Inflammatory macrophage (primary cell): ENCODE results near the gene CASTOR1.

Source experiments
- DNase-seq, 2 donors: peaks; one replicate each; pipeline ENCODE4 v3.0.0-alpha.2; 2020 to 2022

Gene CASTOR1

GRCh38 chr22:30262917-30263741 lies 26.2 kb downstream of the CASTOR1 start:
- peak; percentile 80 to 85 for DNase-seq

GRCh38 chr22:30262112-30262511 lies 27.2 kb downstream of the CASTOR1 start:
- DNase-seq = no peak

- peak; percentile 66 to 71 for DNase-seq
Observed at GRCh38 chr22:30261134-30261533, 28.2 kb downstream of the CASTOR1 start.

GRCh38 chr22:30260682-30261081 lies 28.6 kb downstream of the CASTOR1 start:
- DNase-seq = no peak

GRCh38 chr22:30260276-30260675 lies 29.0 kb downstream of the CASTOR1 start:
- no peak for DNase-seq

GRCh38 chr22:30254314-30254713 lies 35.0 kb downstream of the CASTOR1 start:
- no peak for DNase-seq

- DNase-seq = no peak
Observed at GRCh38 chr22:30253205-30253852, 36.0 kb downstream of the CASTOR1 start.

GRCh38 chr22:30252411-30253204 lies 36.7 kb downstream of the CASTOR1 start:
- DNase-seq = peak in 1 of 2 donors; percentile 53

GRCh38 chr22:30251711-30252110 lies 37.6 kb downstream of the CASTOR1 start:
- no peak for DNase-seq

GRCh38 chr22:30250661-30251267 lies 38.5 kb downstream of the CASTOR1 start:
- DNase-seq = no peak

GRCh38 chr22:30250039-30250565 lies 39.2 kb downstream of the CASTOR1 start:
- DNase-seq = no peak

- DNase-seq = no peak
Observed at GRCh38 chr22:30249049-30250038, 40.0 kb downstream of the CASTOR1 start.

- no peak for DNase-seq
Observed at GRCh38 chr22:30248484-30248883, 40.8 kb downstream of the CASTOR1 start.

- no peak for DNase-seq
Observed at GRCh38 chr22:30247974-30248373, 41.3 kb downstream of the CASTOR1 start.

- DNase-seq = peak in 1 of 2 donors; percentile 24
Observed at GRCh38 chr22:30247561-30247960, 41.7 kb downstream of the CASTOR1 start.

- DNase-seq = no peak
Observed at GRCh38 chr22:30246814-30247376, 42.4 kb downstream of the CASTOR1 start.

- DNase-seq = peak; percentile 26 to 51
Observed at GRCh38 chr22:30245985-30246813, 43.1 kb downstream of the CASTOR1 start, which contains the start of gene LIF. LIF (minus strand) TSS chr22:30246759; CDS start chr22:30246695, 64 bp downstream.

- DNase-seq = no peak
Observed at GRCh38 chr22:30245181-30245984, 43.9 kb downstream of the CASTOR1 start.

GRCh38 chr22:30244641-30245040 lies 44.7 kb downstream of the CASTOR1 start:
- DNase-seq = no peak
